ENCODE measurements around the gene SH2D2A. TPM values are rescaled to one million over a fixed set of nuclear protein-coding genes. Genes with fewer than 3 reads are reported as not detected.
A peak's percentile ranks its signal among the peaks of the same experiment; 100 is the strongest.

SH2D2A gene
- total and polyA plus RNA-seq, 2 donors (not counting 3 experiments of a cell fraction or from before 2014, with no cell fraction given) = 0.92 to 1.1 TPM

DNA sequence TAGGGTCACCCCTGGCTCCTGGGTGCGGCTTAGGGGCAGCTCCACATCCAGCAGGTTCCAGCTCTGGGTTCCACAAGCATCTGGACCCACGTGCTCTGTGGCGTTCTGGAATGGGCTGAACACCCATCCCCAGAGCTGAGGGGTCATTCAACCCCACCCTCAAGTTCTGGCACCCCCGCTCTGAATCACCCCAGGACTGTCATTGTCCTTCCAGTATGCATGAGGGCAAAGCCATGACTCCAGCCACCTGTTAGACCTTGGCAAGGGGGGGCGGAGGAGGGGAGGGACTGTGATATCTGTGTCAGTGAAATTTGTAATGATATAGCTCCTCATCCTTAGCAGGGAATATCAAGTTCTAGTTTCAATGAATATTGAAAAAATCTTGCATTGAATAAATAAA is 30.0 kb upstream of the SH2D2A start:
- ChIA-PET CTCF (interaction anchor here (1.0 to 5.4 kb wide), 6 partner anchors 8 to 121 kb away, joined by 3 to 42 read pairs (median 4); partner anchors contain the start of genes INSRR and NTRK1), POLR2A (no interaction called here)

DNA sequence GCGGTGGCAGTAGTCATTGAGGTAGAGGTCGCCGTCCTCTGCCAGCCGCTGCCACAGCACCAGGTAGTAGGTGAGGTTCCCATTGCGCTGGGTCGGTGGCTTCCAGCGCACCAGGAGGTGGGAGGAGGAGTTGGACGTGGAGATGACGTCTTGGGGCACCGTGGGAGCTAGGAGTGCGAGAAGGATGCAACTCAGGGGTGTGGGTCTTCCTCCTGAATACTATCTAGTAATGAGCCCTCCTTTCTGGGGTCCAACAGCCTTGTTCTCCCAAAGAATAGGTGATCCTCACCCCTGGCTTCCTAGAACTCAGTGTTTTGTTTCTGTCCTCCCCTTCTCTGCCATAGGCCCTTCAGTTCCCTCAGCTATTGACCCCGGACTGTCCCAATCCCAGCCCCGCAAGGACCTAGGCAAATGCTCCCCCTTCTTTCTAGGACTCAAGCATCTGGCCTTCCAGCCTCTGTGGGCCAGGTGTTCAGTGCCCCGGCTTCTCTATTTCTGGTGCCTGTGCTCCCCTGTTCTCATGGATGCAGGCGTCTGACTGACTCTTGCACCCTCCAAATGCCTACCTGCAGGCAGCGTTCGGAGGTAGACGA is 29.4 kb upstream of the SH2D2A start:
- no peak overlapping the region for H3K4me3 ChIP-seq (replicated peaks in 1 of 3; ENCODE audit: insufficient read depth in 1 of 3, low read depth in 1 of 3, low read length in 3 of 3)
- no peaks in the 10 kb centered on the region for H4K20me1 ChIP-seq (replicated peaks; ENCODE audit: control insufficient read depth, extremely low read depth, insufficient read depth, low read length)
- H3K4me2 ChIP-seq (ENCODE audit: insufficient read depth, low read length) = no peak overlapping the region
- no peaks in the 10 kb centered on the region for H3K79me2 ChIP-seq (ENCODE audit: control insufficient read depth, insufficient read depth, low read length)
- FAIRE-seq (no peak), DNase-seq (ENCODE audit: low read depth, low spot score) (no peak)
- no peaks in the 10 kb centered on the region for H3K9me1 ChIP-seq (replicated peaks; ENCODE audit: control insufficient read depth, extremely low read depth, insufficient read depth, low read length)
- no peaks in the 10 kb centered on the region for H3K9me3 ChIP-seq (replicated peaks; ENCODE audit: control insufficient read depth, insufficient read depth, low read length)
- peaks cover 43% of the 10 kb centered on the region for H3K4me1 ChIP-seq (ENCODE audit: control insufficient read depth, extremely low read depth, insufficient read depth, low read length)
- H3K27ac ChIP-seq (ENCODE audit: insufficient read depth, low read depth, low read length) = no peak overlapping the region
- H3K9ac ChIP-seq (replicated peaks; ENCODE audit: extremely low read depth, insufficient read depth, low read length) = no peak overlapping the region
- peak; percentile 46 for TF ChIP-seq EZH2 (IDR thresholded peaks at IDR 0.05; ENCODE audit: borderline replicate concordance, low read depth, low read length, severe bottlenecking)
- no peak for TF ChIP-seq POLR2AphosphoS5 (IDR thresholded peaks at IDR 0.05; ENCODE audit: insufficient read depth, low read depth, low read length)
- intact Hi-C loops (cut with micrococcal nuclease) = no loop called here
- no peaks in the 10 kb centered on the region for H3K36me3 ChIP-seq (ENCODE audit: control insufficient read depth in 2 of 2, extremely low read depth in 1 of 2, insufficient read depth in 2 of 2, low read length in 2 of 2)
- ChIA-PET CTCF (interaction anchor here (1.0 to 5.4 kb wide), 5 partner anchors 8 to 120 kb away, joined by 3 to 42 read pairs (median 5); partner anchors contain the start of genes INSRR and NTRK1), POLR2A (no interaction called here)
- peaks cover 58 to 59% of the 10 kb centered on the region in 2 experiments for H3K27me3 ChIP-seq (ENCODE audit: control insufficient read depth in 2 of 2, insufficient read depth in 2 of 2, low read length in 2 of 2)
- H2AFZ ChIP-seq (ENCODE audit: low read depth, low read length) = no peak overlapping the region
- dilution Hi-C loops (cut with MboI; ENCODE audit: extremely low pct_ligation_motif_present, low sequenced_read_pairs) = no loop called here
- BruUV-seq (replicated peaks) = no TSS peak

More for the DNA sequence above, 30.0 kb upstream of the SH2D2A start:
- Histone ChIP-seq H4K20me1 (replicated peaks; ENCODE audit: control insufficient read depth, extremely low read depth, insufficient read depth, low read length) (no peaks in the 10 kb centered on the region), H3K4me1 (ENCODE audit: control insufficient read depth, extremely low read depth, insufficient read depth, low read length) (peaks cover 45% of the 10 kb centered on the region), H3K36me3 (ENCODE audit: control insufficient read depth in 2 of 2, extremely low read depth in 1 of 2, insufficient read depth in 2 of 2, low read length in 2 of 2) (no peaks in the 10 kb centered on the region), H3K9me3 (replicated peaks; ENCODE audit: control insufficient read depth, insufficient read depth, low read length) (no peaks in the 10 kb centered on the region), H2AFZ (ENCODE audit: low read depth, low read length) (no peak overlapping the region), H3K9ac (replicated peaks; ENCODE audit: extremely low read depth, insufficient read depth, low read length) (no peak overlapping the region), H3K79me2 (ENCODE audit: control insufficient read depth, insufficient read depth, low read length) (no peaks in the 10 kb centered on the region), H3K9me1 (replicated peaks; ENCODE audit: control insufficient read depth, extremely low read depth, insufficient read depth, low read length) (no peaks in the 10 kb centered on the region), H3K27ac (ENCODE audit: insufficient read depth, low read depth, low read length) (no peak overlapping the region), H3K4me3 (replicated peaks in 1 of 3; ENCODE audit: insufficient read depth in 1 of 3, low read depth in 1 of 3, low read length in 3 of 3) (no peak overlapping the region), H3K27me3 (ENCODE audit: control insufficient read depth in 2 of 2, insufficient read depth in 2 of 2, low read length in 2 of 2) (peaks cover 58 to 59% of the 10 kb centered on the region in 2 experiments), H3K4me2 (ENCODE audit: insufficient read depth, low read length) (no peak overlapping the region)
- DNase-seq (ENCODE audit: low read depth, low spot score) = no peak
- intact Hi-C loops (cut with micrococcal nuclease) (no loop called here), dilution Hi-C loops (cut with MboI; ENCODE audit: extremely low pct_ligation_motif_present, low sequenced_read_pairs) (no loop called here)
- TF ChIP-seq MYC (IDR thresholded peaks at IDR 0.05; ENCODE audit: low read depth, low read length) (no peak), GATA2 (IDR thresholded peaks at IDR 0.05; ENCODE audit: insufficient read depth, insufficient read length, low read depth, low read length) (no peak), POLR2AphosphoS5 (IDR thresholded peaks at IDR 0.05; ENCODE audit: insufficient read depth, low read depth, low read length) (no peak), EZH2 (IDR thresholded peaks at IDR 0.05; ENCODE audit: borderline replicate concordance, low read depth, low read length, severe bottlenecking) (no peak)
- TF ChIP-seq, protein P1, sequence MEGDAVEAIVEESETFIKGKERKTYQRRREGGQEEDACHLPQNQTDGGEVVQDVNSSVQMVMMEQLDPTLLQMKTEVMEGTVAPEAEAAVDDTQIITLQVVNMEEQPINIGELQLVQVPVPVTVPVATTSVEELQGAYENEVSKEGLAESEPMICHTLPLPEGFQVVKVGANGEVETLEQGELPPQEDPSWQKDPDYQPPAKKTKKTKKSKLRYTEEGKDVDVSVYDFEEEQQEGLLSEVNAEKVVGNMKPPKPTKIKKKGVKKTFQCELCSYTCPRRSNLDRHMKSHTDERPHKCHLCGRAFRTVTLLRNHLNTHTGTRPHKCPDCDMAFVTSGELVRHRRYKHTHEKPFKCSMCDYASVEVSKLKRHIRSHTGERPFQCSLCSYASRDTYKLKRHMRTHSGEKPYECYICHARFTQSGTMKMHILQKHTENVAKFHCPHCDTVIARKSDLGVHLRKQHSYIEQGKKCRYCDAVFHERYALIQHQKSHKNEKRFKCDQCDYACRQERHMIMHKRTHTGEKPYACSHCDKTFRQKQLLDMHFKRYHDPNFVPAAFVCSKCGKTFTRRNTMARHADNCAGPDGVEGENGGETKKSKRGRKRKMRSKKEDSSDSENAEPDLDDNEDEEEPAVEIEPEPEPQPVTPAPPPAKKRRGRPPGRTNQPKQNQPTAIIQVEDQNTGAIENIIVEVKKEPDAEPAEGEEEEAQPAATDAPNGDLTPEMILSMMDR (IDR thresholded peaks at IDR 0.05; ENCODE audit: extremely low read depth in 1 of 2, insufficient read depth in 1 of 2, low read depth in 1 of 2, low read length in 2 of 2) = no peak
- no peak for FAIRE-seq
- BruUV-seq (replicated peaks) = no TSS peak

All from endothelial cell of umbilical vein (primary cell).